HEK293 (cell line): ENCODE measurements around the gene MAP3K5.

ENCODE experiments used
- CTCF ChIA-PET: fragments of 350-600 bp; formaldehyde crosslinking; extraction: SDS; loops from one replicate; lab custom pipeline; 2021; ENCODE audit warnings: antibody characterized with exemption; lab: Yijun Ruan, JAX
- POLR2A ChIA-PET: fragments of 300-600 bp; formaldehyde crosslinking; extraction: SDS; loops from one replicate; lab custom pipeline; 2020; ENCODE audit warnings: antibody characterized with exemption, inconsistent platforms; lab: Yijun Ruan, JAX
- H3K27ac ChIP-seq: fragments of 200-500 bp; sonication (Bioruptor generic); 2 replicates; pipeline ENCODE4 v1.5.1; 2014; ENCODE audit warnings: low read depth, low read length, control low read depth, inconsistent platforms; ENCODE audit errors: extremely low read depth
- H3K36me3 ChIP-seq, 2 experiments: fragments of 200-500 bp in 1 of 2; sonication (Bioruptor generic) in 1 of 2; 1 replicate in 1 of 2; 2 replicates in 1 of 2; pipeline ENCODE4 v1.5.1; 2014 to 2017; ENCODE audit warnings: inconsistent platforms in 2 of 2, low read length in 2 of 2; ENCODE audit not compliant: control insufficient read depth in 2 of 2, insufficient read depth in 1 of 2
- H3K4me1 ChIP-seq: fragments of 200-500 bp; sonication (Bioruptor generic); 2 replicates; pipeline ENCODE4 v1.5.1; 2014; ENCODE audit warnings: mild to moderate bottlenecking, low read length, inconsistent platforms; ENCODE audit not compliant: control insufficient read depth, insufficient read depth
- H3K4me3 ChIP-seq: 2 replicates; pipeline ENCODE4 v1.5.1; 2011; ENCODE audit warnings: low read depth, mild to moderate bottlenecking, control low read depth, low read length, moderate library complexity
- H3K9me3 ChIP-seq: fragments of 200-500 bp; sonication (Bioruptor generic); 2 replicates; pipeline ENCODE4 v1.5.1; 2014; ENCODE audit warnings: low read depth, low read length, inconsistent platforms; ENCODE audit not compliant: control insufficient read depth, insufficient read depth
- BCL11B ChIP-seq: fragments of 450-650 bp; formaldehyde crosslinking; IDR thresholded peaks from 2 replicates; pipeline ENCODE4 v1.5.1; 2016; ENCODE audit warnings: low read depth, missing biosample characterization, missing genetic modification characterization
- GLIS2 ChIP-seq: fragments of 450-650 bp; formaldehyde crosslinking; IDR thresholded peaks from 2 replicates; pipeline ENCODE4 v1.5.1; 2016; ENCODE audit warnings: missing biosample characterization, missing genetic modification characterization
- KLF9 ChIP-seq: fragments of 450-650 bp; formaldehyde crosslinking; IDR thresholded peaks from 2 replicates; pipeline ENCODE4 v1.5.1; 2016; ENCODE audit warnings: missing biosample characterization, missing genetic modification characterization, low read depth
- PATZ1 ChIP-seq: fragments of 450-650 bp; formaldehyde crosslinking; IDR thresholded peaks from 2 replicates; pipeline ENCODE4 v1.5.1; 2016; ENCODE audit warnings: missing biosample characterization, missing genetic modification characterization
- SP7 ChIP-seq: fragments of 450-650 bp; formaldehyde crosslinking; IDR thresholded peaks from 2 replicates; pipeline ENCODE4 v1.5.1; 2016; ENCODE audit warnings: missing biosample characterization, missing genetic modification characterization
- ZBTB26 ChIP-seq: fragments of 450-650 bp; formaldehyde crosslinking; optimal IDR thresholded peaks from 2 replicates; pipeline ENCODE3; 2016; ENCODE audit warnings: missing biosample characterization, mild to moderate bottlenecking, missing genetic modification characterization
- ZFP3 ChIP-seq: fragments of 450-650 bp; formaldehyde crosslinking; IDR thresholded peaks from 2 replicates; pipeline ENCODE4 v1.5.1; 2016; ENCODE audit warnings: low read depth, missing biosample characterization, missing genetic modification characterization
- ZIC2 ChIP-seq: fragments of 450-650 bp; formaldehyde crosslinking; IDR thresholded peaks from 2 replicates; pipeline ENCODE4 v1.5.1; 2016; ENCODE audit warnings: missing biosample characterization, missing genetic modification characterization
- ZNF114 ChIP-seq: fragments of 450-650 bp; formaldehyde crosslinking; IDR thresholded peaks from 2 replicates; pipeline ENCODE4 v1.5.0; 2017; ENCODE audit warnings: missing biosample characterization, missing genetic modification characterization
- ZNF140 ChIP-seq: fragments of 450-650 bp; formaldehyde crosslinking; IDR thresholded peaks from 2 replicates; pipeline ENCODE4 v1.5.1; 2016; ENCODE audit warnings: missing biosample characterization, missing genetic modification characterization
- ZNF362 ChIP-seq: fragments of 450-650 bp; formaldehyde crosslinking; IDR thresholded peaks from 2 replicates; pipeline ENCODE4 v1.5.1; 2016; ENCODE audit warnings: missing biosample characterization, missing genetic modification characterization
- ZNF366 ChIP-seq: fragments of 450-650 bp; formaldehyde crosslinking; conservative IDR thresholded peaks from 2 replicates; pipeline ENCODE4 v1.5.1; 2016; ENCODE audit warnings: missing biosample characterization, missing genetic modification characterization
- ZNF391 ChIP-seq: fragments of 450-650 bp; formaldehyde crosslinking; IDR thresholded peaks from 2 replicates; pipeline ENCODE4 v1.5.1; 2016; ENCODE audit warnings: low read depth, missing biosample characterization, missing genetic modification characterization, borderline replicate concordance
- ZNF394 ChIP-seq: fragments of 450-650 bp; formaldehyde crosslinking; IDR thresholded peaks from 2 replicates; pipeline ENCODE4 v1.5.1; 2016; ENCODE audit warnings: missing biosample characterization, missing genetic modification characterization, mild to moderate bottlenecking, moderate library complexity, borderline replicate concordance
- ZNF423 ChIP-seq: fragments of 450-650 bp; formaldehyde crosslinking; IDR thresholded peaks from 2 replicates; pipeline ENCODE4 v1.5.1; 2016; ENCODE audit warnings: missing biosample characterization, missing genetic modification characterization
- ZNF529 ChIP-seq: fragments of 450-650 bp; formaldehyde crosslinking; IDR thresholded peaks from 2 replicates; pipeline ENCODE4 v1.5.1; 2017; ENCODE audit warnings: missing genetic modification characterization, missing biosample characterization; ENCODE audit not compliant: insufficient replicate concordance
- ZNF596 ChIP-seq: fragments of 450-650 bp; IDR thresholded peaks from 2 replicates; pipeline ENCODE4 v1.5.0; 2018; ENCODE audit warnings: missing biosample characterization, mild to moderate bottlenecking, missing genetic modification characterization, moderate library complexity
- ZNF600 ChIP-seq: fragments of 450-650 bp; formaldehyde crosslinking; IDR thresholded peaks from 2 replicates; pipeline ENCODE4 v1.5.1; 2016; ENCODE audit warnings: missing biosample characterization, missing genetic modification characterization
- ZNF629 ChIP-seq: fragments of 450-650 bp; formaldehyde crosslinking; IDR thresholded peaks from 2 replicates; pipeline ENCODE4 v1.5.1; 2017; ENCODE audit warnings: missing biosample characterization, missing genetic modification characterization
- ZNF654 ChIP-seq: fragments of 450-650 bp; formaldehyde crosslinking; IDR thresholded peaks from 2 replicates; pipeline ENCODE4 v1.5.1; 2016; ENCODE audit warnings: low read depth, missing biosample characterization, missing genetic modification characterization
- TF ChIP-seq, protein P1 (sequence below): fragments of 450-650 bp; formaldehyde crosslinking; IDR thresholded peaks from 2 replicates; pipeline ENCODE4 v1.5.1; 2016; ENCODE audit warnings: missing biosample characterization, missing genetic modification characterization
- TF ChIP-seq, protein P2 (sequence below): fragments of 450-650 bp; formaldehyde crosslinking; IDR thresholded peaks from 2 replicates; pipeline ENCODE4 v1.5.1; 2016; ENCODE audit warnings: missing biosample characterization, missing genetic modification characterization
- TF ChIP-seq, protein P3 (sequence below): fragments of 450-650 bp; formaldehyde crosslinking; IDR thresholded peaks from 2 replicates; pipeline ENCODE4 v1.5.1; 2016; ENCODE audit warnings: missing biosample characterization, missing genetic modification characterization

MAP3K5 gene

DNA sequence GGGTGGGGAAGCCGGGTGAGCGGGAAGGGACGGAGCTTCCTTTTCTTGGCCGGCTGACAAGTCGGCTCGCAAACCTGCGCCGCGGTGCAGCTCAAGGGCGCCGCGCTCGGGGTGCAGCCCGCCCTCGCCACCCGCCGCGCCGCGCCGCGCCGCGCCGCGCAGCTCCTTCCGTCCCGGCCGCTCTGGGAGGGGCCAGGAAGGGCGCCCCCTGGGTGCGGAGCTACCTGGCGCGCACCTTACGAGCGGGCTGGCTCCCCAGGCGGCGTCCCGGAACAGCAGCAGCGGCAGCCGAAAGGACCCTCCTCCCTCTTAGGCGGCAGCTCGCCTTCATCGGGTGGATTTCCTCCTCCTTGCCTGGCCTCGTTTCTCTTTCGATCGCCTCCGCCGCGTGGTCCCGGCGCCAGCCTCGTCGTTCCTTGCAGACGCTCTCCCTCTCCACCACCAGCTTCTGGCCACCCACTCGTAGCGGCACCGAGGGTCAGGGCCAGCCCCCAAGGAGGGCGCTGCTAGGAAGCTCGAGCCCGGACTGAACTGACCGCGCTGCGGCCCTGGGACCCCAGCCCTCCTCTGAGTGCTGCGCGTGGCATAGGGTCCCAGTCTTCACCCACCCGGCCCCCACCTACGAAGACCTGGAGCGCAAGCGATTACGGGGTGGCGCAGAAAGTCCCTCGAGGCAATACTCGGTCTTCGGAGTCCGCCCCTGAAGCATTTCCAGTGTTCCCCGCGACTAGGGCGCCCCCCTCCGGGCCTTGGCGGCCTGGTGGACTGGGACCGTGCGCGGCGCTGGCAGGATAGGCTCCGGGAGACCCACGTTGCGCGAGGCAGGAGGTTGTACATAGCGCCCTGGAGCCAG is at the start of gene MAP3K5:
MAP3K5 (minus strand) TSS at position 68 of the 853 bp plus-strand sequence. CDS start 320 bp downstream, outside the sequence.
- ChIA-PET POLR2A (interaction anchor here (0.6 to 3.0 kb wide), 20 partner anchors 9 to 503 kb away, joined by 3 to 85 read pairs (median 4); partner anchors contain the start of genes BCLAF1, MAP7, PEX7 and SLC35D3), CTCF (interaction anchor here (0.5 to 7.3 kb wide), 93 partner anchors 8 to 1403 kb away, joined by 3 to 366 read pairs (median 5); partner anchors contain the start of genes BCLAF1, MAP7, PEX7 and SLC35D3)
- Histone ChIP-seq H3K27ac (peak within 1 kb of the TSS; percentile 89), H3K36me3 (no peaks in the 10 kb centered on the region), H3K4me3 (peak within 1 kb of the TSS; percentile 54), H3K9me3 (no peaks in the 10 kb centered on the region), H3K4me1 (peaks cover 13% of the 10 kb centered on the region)
- TF ChIP-seq PATZ1 (tag by site-specific recombination) (peak; percentile 91), ZNF423 (tag by site-specific recombination) (peak; percentile 99), ZNF600 (tag by site-specific recombination) (peak; percentile 85), ZNF391 (tag by site-specific recombination) (peak; percentile 46; the same call in 1 of the 2 replicates), ZNF114 (tag by site-specific recombination) (no peak), KLF9 (tag by site-specific recombination) (peak; percentile 46; the same call in 1 of the 2 replicates), ZNF140 (no peak), ZNF629 (tag by site-specific recombination) (peak; percentile 57), BCL11B (tag by site-specific recombination) (no peak), ZNF366 (tag by site-specific recombination) (peak; percentile 59; the same call in 1 of the 2 replicates), ZNF394 (peak; percentile 67; the same call in 1 of the 2 replicates), ZNF596 (peak; percentile 29), ZNF654 (tag by site-specific recombination) (peak; percentile 89), ZNF529 (no peak), SP7 (peak; percentile 84), ZIC2 (tag by site-specific recombination) (peak; percentile 63), ZBTB26 (tag by site-specific recombination) (peak; percentile 91), GLIS2 (tag by site-specific recombination) (peak; percentile 91), ZNF362 (tag by site-specific recombination) (no peak), ZFP3 (tag by site-specific recombination) (no peak)
- TF ChIP-seq, protein P1, sequence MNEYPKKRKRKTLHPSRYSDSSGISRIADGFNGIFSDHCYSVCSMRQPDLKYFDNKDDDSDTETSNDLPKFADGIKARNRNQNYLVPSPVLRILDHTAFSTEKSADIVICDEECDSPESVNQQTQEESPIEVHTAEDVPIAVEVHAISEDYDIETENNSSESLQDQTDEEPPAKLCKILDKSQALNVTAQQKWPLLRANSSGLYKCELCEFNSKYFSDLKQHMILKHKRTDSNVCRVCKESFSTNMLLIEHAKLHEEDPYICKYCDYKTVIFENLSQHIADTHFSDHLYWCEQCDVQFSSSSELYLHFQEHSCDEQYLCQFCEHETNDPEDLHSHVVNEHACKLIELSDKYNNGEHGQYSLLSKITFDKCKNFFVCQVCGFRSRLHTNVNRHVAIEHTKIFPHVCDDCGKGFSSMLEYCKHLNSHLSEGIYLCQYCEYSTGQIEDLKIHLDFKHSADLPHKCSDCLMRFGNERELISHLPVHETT (tag by site-specific recombination) = no peak; the same call in 1 of the 2 replicates
- TF ChIP-seq, protein P2, sequence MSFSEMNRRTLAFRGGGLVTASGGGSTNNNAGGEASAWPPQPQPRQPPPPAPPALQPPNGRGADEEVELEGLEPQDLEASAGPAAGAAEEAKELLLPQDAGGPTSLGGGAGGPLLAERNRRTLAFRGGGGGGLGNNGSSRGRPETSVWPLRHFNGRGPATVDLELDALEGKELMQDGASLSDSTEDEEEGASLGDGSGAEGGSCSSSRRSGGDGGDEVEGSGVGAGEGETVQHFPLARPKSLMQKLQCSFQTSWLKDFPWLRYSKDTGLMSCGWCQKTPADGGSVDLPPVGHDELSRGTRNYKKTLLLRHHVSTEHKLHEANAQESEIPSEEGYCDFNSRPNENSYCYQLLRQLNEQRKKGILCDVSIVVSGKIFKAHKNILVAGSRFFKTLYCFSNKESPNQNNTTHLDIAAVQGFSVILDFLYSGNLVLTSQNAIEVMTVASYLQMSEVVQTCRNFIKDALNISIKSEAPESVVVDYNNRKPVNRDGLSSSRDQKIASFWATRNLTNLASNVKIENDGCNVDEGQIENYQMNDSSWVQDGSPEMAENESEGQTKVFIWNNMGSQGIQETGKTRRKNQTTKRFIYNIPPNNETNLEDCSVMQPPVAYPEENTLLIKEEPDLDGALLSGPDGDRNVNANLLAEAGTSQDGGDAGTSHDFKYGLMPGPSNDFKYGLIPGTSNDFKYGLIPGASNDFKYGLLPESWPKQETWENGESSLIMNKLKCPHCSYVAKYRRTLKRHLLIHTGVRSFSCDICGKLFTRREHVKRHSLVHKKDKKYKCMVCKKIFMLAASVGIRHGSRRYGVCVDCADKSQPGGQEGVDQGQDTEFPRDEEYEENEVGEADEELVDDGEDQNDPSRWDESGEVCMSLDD = peak; percentile 91
- TF ChIP-seq, protein P3, sequence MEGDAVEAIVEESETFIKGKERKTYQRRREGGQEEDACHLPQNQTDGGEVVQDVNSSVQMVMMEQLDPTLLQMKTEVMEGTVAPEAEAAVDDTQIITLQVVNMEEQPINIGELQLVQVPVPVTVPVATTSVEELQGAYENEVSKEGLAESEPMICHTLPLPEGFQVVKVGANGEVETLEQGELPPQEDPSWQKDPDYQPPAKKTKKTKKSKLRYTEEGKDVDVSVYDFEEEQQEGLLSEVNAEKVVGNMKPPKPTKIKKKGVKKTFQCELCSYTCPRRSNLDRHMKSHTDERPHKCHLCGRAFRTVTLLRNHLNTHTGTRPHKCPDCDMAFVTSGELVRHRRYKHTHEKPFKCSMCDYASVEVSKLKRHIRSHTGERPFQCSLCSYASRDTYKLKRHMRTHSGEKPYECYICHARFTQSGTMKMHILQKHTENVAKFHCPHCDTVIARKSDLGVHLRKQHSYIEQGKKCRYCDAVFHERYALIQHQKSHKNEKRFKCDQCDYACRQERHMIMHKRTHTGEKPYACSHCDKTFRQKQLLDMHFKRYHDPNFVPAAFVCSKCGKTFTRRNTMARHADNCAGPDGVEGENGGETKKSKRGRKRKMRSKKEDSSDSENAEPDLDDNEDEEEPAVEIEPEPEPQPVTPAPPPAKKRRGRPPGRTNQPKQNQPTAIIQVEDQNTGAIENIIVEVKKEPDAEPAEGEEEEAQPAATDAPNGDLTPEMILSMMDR (tag by site-specific recombination) = peak; percentile 96
